ENCODE data around the gene PTN.
A peak's percentile ranks its signal among the peaks of the same experiment; 100 is the strongest.

The PTN gene

GRCh38 chr7:137324796-137325696 lies 18.5 kb downstream of the PTN start:
- no peak for DNase-seq (ENCODE audit: low spot score)

GRCh38 chr7:137316648-137317353 lies 26.7 kb downstream of the PTN start:
- no peak for DNase-seq (ENCODE audit: low spot score)

GRCh38 chr7:137313201-137313600 lies 30.3 kb downstream of the PTN start:
- DNase-seq (ENCODE audit: low spot score): peak; percentile 29

- DNase-seq (ENCODE audit: low spot score): no peak
These were observed 36.8 kb downstream of the PTN start for GRCh38 chr7:137306748-137307147.

- no peak for DNase-seq (ENCODE audit: low spot score)
These were observed 37.5 kb downstream of the PTN start for GRCh38 chr7:137305901-137306621.

- no peak for DNase-seq (ENCODE audit: low spot score)
These were observed 38.8 kb downstream of the PTN start for GRCh38 chr7:137304624-137305235.

- no peak for DNase-seq (ENCODE audit: low spot score)
These were observed 39.4 kb downstream of the PTN start for GRCh38 chr7:137304165-137304564.

GRCh38 chr7:137302081-137302480 lies 41.5 kb downstream of the PTN start:
- no peak for DNase-seq (ENCODE audit: low spot score)

- no peak for DNase-seq (ENCODE audit: low spot score)
These were observed 45.1 kb downstream of the PTN start for GRCh38 chr7:137298464-137298794.

- DNase-seq (ENCODE audit: low spot score): no peak
These were observed 45.7 kb downstream of the PTN start for GRCh38 chr7:137297551-137298463.

GRCh38 chr7:137296576-137296975 lies 47.0 kb downstream of the PTN start:
- no peak for DNase-seq (ENCODE audit: low spot score)

GRCh38 chr7:137295739-137296324 lies 47.7 kb downstream of the PTN start:
- no peak for DNase-seq (ENCODE audit: low spot score)

- DNase-seq (ENCODE audit: low spot score): no peak
These were observed 54.4 kb downstream of the PTN start for GRCh38 chr7:137289101-137289500.

GRCh38 chr7:137287651-137288258 lies 55.8 kb downstream of the PTN start:
- no peak for DNase-seq (ENCODE audit: low spot score)

GRCh38 chr7:137283153-137283552 lies 60.4 kb downstream of the PTN start:
- no peak for DNase-seq (ENCODE audit: low spot score)

GRCh38 chr7:137282043-137282442 lies 61.5 kb downstream of the PTN start:
- no peak for DNase-seq (ENCODE audit: low spot score)

- DNase-seq (ENCODE audit: low spot score): no peak
These were observed 67.3 kb downstream of the PTN start for GRCh38 chr7:137276189-137276588.

- no peak for DNase-seq (ENCODE audit: low spot score)
These were observed 71.3 kb downstream of the PTN start for GRCh38 chr7:137272249-137272648.

GRCh38 chr7:137269240-137269639 lies 74.3 kb downstream of the PTN start:
- no peak for DNase-seq (ENCODE audit: low spot score)

Measured in AG20443 (cell line).